Vagina (tissue), 2 donors: Measurements from ENCODE around the gene CHD9NB. TPM values are rescaled to one million over a fixed set of nuclear protein-coding genes. Genes with fewer than 3 reads are reported as not detected.

ENCODE experiments used
- DNase-seq, 2 donors: peaks; one replicate each; pipeline ENCODE4 v3.0.0-alpha.2; 2017; ENCODE audit errors: extremely low spot score in 2 of 2
- H3K27ac ChIP-seq: fragments of 200-600 bp; sonication (generic); one replicate; pipeline ENCODE4 v1.5.1; 2019
- H3K27me3 ChIP-seq: fragments of 200-600 bp; sonication (generic); one replicate; pipeline ENCODE4 v1.5.1; 2019
- H3K36me3 ChIP-seq, 2 donors: fragments of 200-600 bp; sonication (generic); one replicate each; pipeline ENCODE4 v1.5.1; 2017 to 2019
- H3K4me1 ChIP-seq: fragments of 200-600 bp; sonication (generic); one replicate; pipeline ENCODE4 v1.5.1; 2019
- H3K4me3 ChIP-seq, 2 donors: fragments of 200-600 bp; sonication (generic); 1 replicate in 1 of 2; 2 replicates in 1 of 2; pipeline ENCODE4 v1.5.1; 2016 to 2019
- H3K9me3 ChIP-seq: fragments of 200-600 bp; sonication (generic); one replicate; pipeline ENCODE4 v1.5.1; 2019
- CTCF ChIP-seq, 3 experiments: fragments of 450-650 bp in 2 of 3; fragments of 200-600 bp in 1 of 3; sonication (generic) in 1 of 3; IDR thresholded peaks; one replicate each; pipeline ENCODE4 v1.5.1; 2017 to 2019; ENCODE audit warnings: antibody characterized with exemption in 3 of 3, mild to moderate bottlenecking in 2 of 3, moderate library complexity in 2 of 3
- POLR2A ChIP-seq, 2 donors: fragments of 450-650 bp; IDR thresholded peaks; one replicate each; pipeline ENCODE4 v1.6.1; 2017; ENCODE audit warnings: antibody characterized with exemption in 2 of 2, mild to moderate bottlenecking in 2 of 2, moderate library complexity in 2 of 2
- POLR2AphosphoS5 ChIP-seq, 2 donors: sonication (generic); formaldehyde crosslinking; IDR thresholded peaks; one replicate each; pipeline ENCODE4 v1.9.0; 2017; ENCODE audit warnings: antibody characterized with exemption in 2 of 2, mild to moderate bottlenecking in 2 of 2, low read depth in 1 of 2; ENCODE audit not compliant: insufficient read depth in 1 of 2
- intact Hi-C: fragments of 100-400 bp; cut with DNase I; formaldehyde crosslinking; loops from one replicate; pipeline ENCODE4 v1.15.1; 2023
- total RNA-seq: library from RNA; depleted of rRNA; stranded (reverse); fragments of >200 nt; gene quantifications from one replicate; pipeline ENCODE4 v1.2.3, GENCODE V29; 2016

The CHD9NB gene
- total RNA-seq, 1 donor from 2014 or later: not detected

- TF ChIP-seq POLR2AphosphoS5 (IDR thresholded peaks at IDR 0.05; ENCODE audit: insufficient read depth in 1 of 2, low read depth in 1 of 2) (no peak), CTCF (IDR thresholded peaks at IDR 0.05) (no peak), POLR2A (IDR thresholded peaks at IDR 0.05) (no peak)
- DNase-seq: no peak
- H3K4me3 ChIP-seq: no peak overlapping the region
- no peaks in the 10 kb centered on the region for H3K36me3 ChIP-seq
- intact Hi-C loops: no loop called here
- H3K9me3 ChIP-seq: no peaks in the 10 kb centered on the region
- no peak overlapping the region for H3K27ac ChIP-seq
- H3K4me1 ChIP-seq: no peaks in the 10 kb centered on the region
- H3K27me3 ChIP-seq: no peaks in the 10 kb centered on the region
Measured at GRCh38 chr16:52993179-52993578, 59.5 kb downstream of the CHD9NB start.

GRCh38 chr16:52991572-52991971, 61.1 kb downstream of the CHD9NB start:
- Histone ChIP-seq H3K9me3 (no peaks in the 10 kb centered on the region), H3K36me3 (no peaks in the 10 kb centered on the region), H3K27ac (no peak overlapping the region), H3K4me1 (no peaks in the 10 kb centered on the region), H3K4me3 (no peak overlapping the region), H3K27me3 (no peaks in the 10 kb centered on the region)
- no peak for DNase-seq
- intact Hi-C loops: no loop called here
- TF ChIP-seq POLR2A (IDR thresholded peaks at IDR 0.05) (no peak), CTCF (IDR thresholded peaks at IDR 0.05) (no peak), POLR2AphosphoS5 (IDR thresholded peaks at IDR 0.05; ENCODE audit: insufficient read depth in 1 of 2, low read depth in 1 of 2) (no peak)

Other genes with a start within 250 kb of the CHD9NB start
- gene CHD9, start 2.1 kb upstream of the CHD9NB start, total RNA-seq: 77.6 TPM